ENCODE data around the gene ARHGDIB.

DNA sequence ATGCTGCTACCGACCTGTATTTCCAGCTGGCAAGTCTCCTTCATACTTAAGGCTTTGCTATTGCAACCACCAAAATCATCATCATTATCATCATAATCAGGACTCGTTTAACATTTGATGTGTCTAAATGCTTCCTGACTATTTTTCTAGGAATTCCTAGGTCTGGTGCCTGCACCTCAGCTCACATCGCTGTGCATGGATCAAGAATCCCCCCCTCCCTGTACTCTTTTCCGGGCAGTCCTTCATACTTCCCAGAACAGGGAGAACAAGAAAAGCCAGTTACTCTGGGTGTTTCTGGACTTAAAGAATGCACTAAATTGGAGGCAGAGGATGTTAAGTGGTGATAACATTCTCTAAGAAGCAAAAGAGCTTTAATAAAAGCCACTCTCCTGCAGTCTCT lies 32.5 kb downstream of the ARHGDIB start:
- TF ChIP-seq CTCF (IDR thresholded peaks at IDR 0.05) (no peak), POLR2AphosphoS5 (IDR thresholded peaks at IDR 0.05) (no peak), POLR2A (IDR thresholded peaks at IDR 0.05) (no peak)

All from transverse colon (tissue), 4 donors.